Stimulated activated CD4-positive, alpha-beta T cell treated with anti-CD3 and anti-CD28 coated beads, Interleukin-15, amount 100 ng/mL, for 48 hours (primary cell): ENCODE data around the gene TACR2.

ENCODE experiments used
- DNase-seq, 2 donors: peaks; one replicate each; pipeline ENCODE4 v3.0.0-alpha.2; 2020; ENCODE audit warnings: low read depth in 2 of 2

TACR2 gene

GRCh38 chr10:69372126-69372980, 44.4 kb downstream of the TACR2 start:
- DNase-seq = no peak

- no peak for DNase-seq
Observed at GRCh38 chr10:69367469-69367868, 49.2 kb downstream of the TACR2 start.

GRCh38 chr10:69366738-69367137, 50.0 kb downstream of the TACR2 start:
- no peak for DNase-seq

GRCh38 chr10:69364232-69364940, 52.3 kb downstream of the TACR2 start:
- no peak for DNase-seq

- no peak for DNase-seq
Observed at GRCh38 chr10:69363666-69364065, 53.1 kb downstream of the TACR2 start.

GRCh38 chr10:69362471-69362954, 54.2 kb downstream of the TACR2 start:
- DNase-seq = no peak

- DNase-seq = no peak
Observed at GRCh38 chr10:69361303-69361614, 55.5 kb downstream of the TACR2 start.

- DNase-seq = no peak
Observed at GRCh38 chr10:69360485-69361302, 56.0 kb downstream of the TACR2 start.

GRCh38 chr10:69359594-69359993, 57.1 kb downstream of the TACR2 start:
- no peak for DNase-seq

- no peak for DNase-seq
Observed at GRCh38 chr10:69359148-69359547, 57.6 kb downstream of the TACR2 start.

- DNase-seq = no peak
Observed at GRCh38 chr10:69358148-69358795, 58.4 kb downstream of the TACR2 start.

- no peak for DNase-seq
Observed at GRCh38 chr10:69356187-69356586, 60.5 kb downstream of the TACR2 start.

- no peak for DNase-seq
Observed at GRCh38 chr10:69353977-69354635, 62.6 kb downstream of the TACR2 start.
